Amygdala (tissue), 56 donors: ENCODE data around the gene PICK1.
"Not testable (repeated sequence)": the region's sequence is repeated elsewhere in the genome, so short reads cannot be mapped to it uniquely, and the experiment has no call there.

Experiments used
- DNase-seq, 56 donors: peaks; one replicate each; lab custom pipeline; 2025; lab: John Stamatoyannopoulos, UW

The PICK1 gene

DNA sequence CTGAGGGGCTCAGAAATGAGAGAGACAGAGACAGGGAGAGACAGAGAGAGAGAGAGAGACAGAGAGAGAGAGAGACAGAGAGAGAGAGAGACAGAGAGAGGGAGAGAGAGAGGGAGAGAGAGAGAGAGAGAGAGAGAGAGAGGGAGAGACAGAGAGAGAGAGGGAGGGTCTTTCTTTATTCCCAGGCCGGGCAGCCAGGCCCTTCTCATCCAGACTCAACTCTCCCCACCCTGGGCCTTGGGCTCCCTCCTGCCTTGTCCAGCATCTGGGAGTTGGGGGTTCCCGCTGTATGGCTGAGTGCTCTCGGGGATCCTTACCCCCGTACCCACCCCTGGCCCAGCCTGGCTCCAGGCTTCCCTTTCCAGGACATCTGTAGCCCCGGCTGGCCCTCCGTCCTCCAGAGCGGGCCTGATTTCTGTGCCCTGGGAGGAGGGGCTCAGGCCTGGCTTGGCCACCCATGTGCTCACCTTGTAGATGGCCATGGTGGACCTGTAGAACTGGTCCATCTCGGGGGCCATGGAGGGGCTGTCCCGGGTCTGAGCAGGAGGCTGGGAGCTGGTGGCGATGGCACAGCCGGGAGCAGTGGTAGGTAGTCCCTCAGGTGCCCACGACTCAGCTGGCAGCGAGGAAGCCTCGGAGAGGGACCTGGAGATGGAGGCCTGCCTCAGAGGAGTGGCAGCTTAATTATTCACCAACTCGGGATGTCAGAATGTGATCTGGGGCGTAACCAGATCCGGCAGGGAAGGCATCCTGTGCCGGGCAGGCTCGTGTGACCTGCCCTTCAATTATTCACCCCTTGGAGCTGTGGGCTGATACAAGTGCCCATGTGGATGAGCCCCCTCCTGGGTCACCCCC is 53.0 kb downstream of the PICK1 start, which contains the start of gene BAIAP2L2:
TSS of gene BAIAP2L2 (minus strand) at position 677 of the 855 bp plus-strand sequence. CDS start at position 518, 159 bp downstream.
- DNase-seq, result no peak

DNA sequence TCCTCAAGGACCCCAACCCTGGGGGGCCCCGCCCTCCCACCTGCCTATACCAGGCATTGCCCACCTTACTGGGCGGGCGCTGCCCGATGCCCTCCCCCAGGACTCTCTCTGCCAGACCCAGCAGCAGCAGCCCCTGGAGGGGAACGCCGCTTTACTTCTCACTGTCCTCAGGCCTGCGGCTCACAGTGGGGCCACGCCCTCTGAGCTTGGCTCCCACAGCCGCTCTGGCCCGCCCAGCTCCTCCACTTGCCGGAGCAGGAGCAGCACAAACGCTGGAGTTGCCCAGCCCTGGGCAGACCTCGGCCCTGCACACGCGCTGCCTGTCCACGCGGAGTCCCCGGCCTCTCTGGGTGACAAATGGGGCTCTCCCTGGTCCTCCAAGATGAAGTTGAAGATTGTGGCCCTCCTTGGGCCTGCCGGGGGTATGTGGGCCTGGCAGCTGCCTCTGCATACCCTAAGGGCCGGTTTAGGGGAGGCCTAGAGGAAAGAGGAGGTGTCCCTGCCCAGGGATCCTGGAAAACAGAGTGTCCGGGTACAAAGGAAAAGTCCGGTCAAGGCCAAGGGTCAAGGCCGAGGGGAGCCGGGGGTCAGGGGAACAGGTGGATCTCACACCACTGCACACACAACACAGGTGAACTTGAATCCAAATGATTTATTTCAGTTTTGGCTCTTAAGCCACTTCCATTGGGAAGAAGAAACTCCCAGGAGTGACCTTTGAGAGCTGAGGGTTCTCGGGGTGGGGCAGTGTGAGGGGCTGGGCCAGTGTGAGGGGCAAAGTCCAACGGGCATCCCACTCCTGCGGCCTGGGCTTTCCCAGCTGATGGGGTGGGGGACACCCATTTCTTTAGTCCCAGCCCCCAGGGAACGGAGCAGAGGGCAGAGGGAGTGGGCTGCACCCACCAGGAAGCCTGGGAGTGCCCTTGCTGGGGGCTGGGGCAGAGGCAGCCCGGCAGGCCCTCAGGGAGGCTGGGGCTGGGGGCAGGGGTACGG is 54.0 kb downstream of the PICK1 start:
- no peak for DNase-seq

- no peak for DNase-seq
Observed at GRCh38 chr22:38111925-38112355, 54.7 kb downstream of the PICK1 start.

DNA sequence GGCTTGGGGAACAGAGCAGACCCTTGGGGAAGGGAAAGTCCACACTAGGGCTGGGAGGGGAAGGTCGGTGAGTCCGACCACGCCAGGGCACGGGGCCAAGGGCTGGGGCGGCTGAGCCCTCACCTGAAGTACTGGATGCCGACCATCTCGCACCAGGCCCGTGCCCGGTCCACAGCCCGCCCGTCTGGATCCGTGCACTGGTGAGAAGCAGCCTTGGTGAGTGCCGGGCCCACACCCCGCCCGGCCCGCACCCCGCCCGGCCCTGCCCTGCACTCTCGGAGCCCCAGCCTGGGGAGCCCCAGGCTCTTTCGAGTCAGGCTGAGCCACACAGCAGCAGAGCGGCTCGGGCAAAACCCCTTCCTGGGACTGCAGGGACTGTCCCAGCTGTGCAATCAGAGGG is 55.2 kb downstream of the PICK1 start:
- DNase-seq, result no peak

GRCh38 chr22:38114484-38115398 is 57.5 kb downstream of the PICK1 start:
- peak in 54 of 56 donors; percentile 22 to 93 (median 66) for DNase-seq

GRCh38 chr22:38115423-38116205 is 58.4 kb downstream of the PICK1 start:
- DNase-seq, result peak in 9 of 56 donors; percentile 7 to 30 (median 15)

DNA sequence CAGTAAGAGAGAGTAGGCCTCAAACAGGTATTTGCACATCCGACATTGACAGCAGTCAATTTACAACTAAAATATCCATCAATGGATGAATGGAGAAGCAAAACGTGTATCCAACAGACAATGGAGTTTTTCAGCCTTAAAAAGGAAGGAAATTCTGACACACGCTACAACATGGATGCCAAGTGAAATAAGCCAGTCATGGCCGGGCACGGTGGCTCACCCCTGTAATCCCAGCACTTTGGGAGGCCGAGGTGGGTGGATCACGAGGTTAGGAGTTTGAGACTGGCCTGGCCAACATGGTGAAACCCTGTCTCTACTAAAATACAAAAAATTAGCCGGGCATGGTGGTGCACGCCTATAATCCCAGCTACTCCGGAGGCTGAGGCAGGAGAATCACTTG is 60.4 kb downstream of the PICK1 start:
- not testable (repeated sequence) for DNase-seq

GRCh38 chr22:38118182-38118581 is 61.0 kb downstream of the PICK1 start:
- no peak for DNase-seq

GRCh38 chr22:38118747-38119146 is 61.5 kb downstream of the PICK1 start:
- not testable (repeated sequence) for DNase-seq

- DNase-seq, result no peak
Observed at GRCh38 chr22:38120359-38121110, 63.3 kb downstream of the PICK1 start.

DNA sequence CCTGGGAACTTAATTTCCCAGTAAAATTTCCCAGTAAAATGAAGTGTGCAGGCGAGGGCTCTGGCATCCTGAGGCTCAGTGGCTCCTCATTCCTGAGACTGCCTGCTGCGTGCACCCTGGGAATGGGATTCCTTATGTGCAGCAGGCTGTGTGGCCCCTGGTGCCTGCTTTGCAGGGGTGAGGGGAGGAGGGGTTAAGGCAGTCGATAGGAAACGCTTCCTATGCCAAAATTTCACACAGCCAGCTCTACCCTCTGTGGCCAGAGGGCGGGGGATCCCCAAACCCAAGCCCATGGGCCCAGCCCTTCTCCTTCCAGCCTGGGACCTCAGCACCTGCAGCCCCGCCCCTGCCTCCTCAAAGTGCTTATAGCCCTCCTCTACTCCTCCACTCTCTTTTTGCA is 65.4 kb downstream of the PICK1 start:
- no peak for DNase-seq

DNA sequence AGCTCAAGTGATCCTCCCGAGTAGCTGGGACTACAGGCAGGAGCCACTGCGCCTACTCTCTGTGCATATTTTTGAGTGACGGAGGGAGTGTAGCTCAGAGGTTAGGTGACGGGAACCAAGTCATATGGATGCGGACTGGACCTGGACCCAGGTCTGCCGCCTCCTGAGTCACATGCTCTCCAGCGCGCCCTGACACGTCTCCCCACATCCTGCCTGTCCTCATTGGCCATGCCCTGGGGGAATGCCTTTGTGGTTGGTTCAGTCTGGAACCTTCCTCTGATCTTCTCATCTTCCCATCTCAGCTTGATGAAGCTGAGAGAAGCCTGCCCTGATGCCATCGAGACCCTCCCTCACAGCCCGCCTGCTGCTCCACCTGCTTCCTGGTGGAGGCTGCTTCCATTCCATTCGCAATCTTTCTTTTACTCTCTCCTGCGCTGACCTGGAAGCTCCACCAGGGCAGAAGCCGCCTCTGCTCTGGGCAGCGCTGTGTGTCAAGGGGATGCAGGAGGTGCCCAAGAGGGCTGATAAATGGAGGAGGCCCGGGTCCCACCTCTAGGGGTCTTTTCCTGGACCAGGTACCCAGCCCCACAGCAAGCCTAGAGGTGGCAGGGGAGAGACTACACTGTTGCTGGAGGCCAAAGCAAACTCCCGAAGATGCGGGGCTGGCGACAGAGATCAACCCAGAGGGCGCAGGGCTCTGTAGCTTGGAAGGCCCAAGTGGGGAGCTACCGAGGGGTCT is 67.2 kb downstream of the PICK1 start:
- no peak for DNase-seq

- no peak for DNase-seq
Observed at GRCh38 chr22:38125038-38125610, 67.9 kb downstream of the PICK1 start.
